Putamen (tissue), 1 donor: ENCODE results near the gene DEFB126.
"Not testable (repeated sequence)": the region's sequence is repeated elsewhere in the genome, so short reads cannot be mapped to it uniquely, and the experiment has no call there.

Experiments
- DNase-seq: peaks from one replicate; pipeline ENCODE4 v3.0.0-alpha.2; 2016; ENCODE audit warnings: low spot score

DEFB126 gene, protein sequence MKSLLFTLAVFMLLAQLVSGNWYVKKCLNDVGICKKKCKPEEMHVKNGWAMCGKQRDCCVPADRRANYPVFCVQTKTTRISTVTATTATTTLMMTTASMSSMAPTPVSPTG

DNA sequence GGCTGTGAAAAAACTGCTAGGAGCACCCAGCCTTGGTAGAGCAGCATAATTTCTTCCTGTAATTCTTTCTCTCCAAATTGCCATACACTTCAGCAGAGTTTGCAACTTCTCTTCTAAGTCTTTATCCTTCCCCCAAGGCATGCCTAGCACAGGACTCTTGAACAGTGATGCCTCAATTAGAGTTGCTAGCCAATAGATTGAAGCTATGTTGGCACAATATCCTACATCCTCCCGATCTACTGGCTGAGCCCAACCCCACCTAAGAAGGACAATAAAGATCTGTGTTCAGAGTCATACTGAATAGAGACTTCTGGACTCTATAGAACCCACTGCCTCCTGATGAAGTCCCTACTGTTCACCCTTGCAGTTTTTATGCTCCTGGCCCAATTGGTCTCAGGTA, at the start of gene DEFB126:
Gene DEFB126 (plus strand): TSS at position 301 of the 400 bp plus-strand sequence. CDS start 39 bp downstream, at position 340.
- DNase-seq: no peak

DNA sequence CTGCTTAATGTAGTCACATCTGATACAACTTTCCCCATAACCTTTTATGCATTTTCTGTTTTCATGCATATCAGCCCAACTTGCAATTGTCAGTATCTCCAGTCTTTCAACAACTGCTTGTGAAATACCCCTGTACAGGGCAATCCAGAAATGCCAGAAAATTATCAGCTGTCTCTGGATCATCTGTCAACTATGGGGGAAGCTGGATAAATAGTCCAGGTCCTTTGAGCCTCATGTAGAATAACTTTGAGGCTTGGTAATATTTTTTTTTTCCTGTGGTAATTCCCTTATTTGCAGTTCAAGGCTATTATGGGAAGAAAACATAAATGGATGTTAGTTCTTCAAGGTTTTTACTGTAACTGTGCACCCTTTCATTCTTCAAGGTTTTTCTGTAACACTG, 48.7 kb upstream of the DEFB126 start:
- DNase-seq: no peak

DNA sequence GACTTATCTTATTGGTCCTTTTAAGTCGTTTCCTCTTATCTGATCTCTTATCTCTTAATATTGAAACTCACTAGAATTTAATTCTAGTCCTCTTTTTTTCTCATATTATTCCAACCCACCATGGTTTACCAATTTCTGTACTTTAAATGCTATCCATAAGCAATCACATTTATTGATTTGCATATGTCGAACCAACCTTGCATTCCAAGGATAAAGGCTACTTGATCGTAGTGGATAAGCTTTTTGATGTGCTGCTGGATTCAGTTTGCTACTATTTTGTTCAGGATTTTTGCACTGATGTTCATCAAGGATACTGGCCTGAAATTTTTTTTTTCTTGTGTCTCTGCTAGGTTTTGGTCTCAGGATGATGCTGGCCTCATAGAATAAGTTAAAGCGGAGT, 47.2 kb upstream of the DEFB126 start:
- no peak for DNase-seq

DNA sequence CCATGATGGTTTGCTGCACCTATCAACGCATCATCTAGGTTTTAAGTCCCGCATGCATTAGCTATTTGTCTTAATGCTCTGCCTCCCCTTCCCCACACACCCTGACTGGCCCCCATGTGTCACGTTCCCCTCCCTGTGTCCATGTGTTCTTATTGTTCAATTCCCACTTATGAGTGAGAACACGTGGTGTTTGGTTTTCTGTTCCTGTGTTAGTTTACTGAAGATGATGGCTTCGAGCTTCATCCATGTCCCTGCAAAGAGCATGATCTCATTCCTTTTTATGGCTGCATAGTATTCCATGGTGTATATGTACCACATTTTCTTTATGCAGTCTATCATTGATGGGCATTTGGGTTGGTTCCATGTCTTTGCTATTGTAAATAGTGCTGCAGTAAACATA, 44.7 kb upstream of the DEFB126 start:
- DNase-seq: not testable (repeated sequence)

DNA sequence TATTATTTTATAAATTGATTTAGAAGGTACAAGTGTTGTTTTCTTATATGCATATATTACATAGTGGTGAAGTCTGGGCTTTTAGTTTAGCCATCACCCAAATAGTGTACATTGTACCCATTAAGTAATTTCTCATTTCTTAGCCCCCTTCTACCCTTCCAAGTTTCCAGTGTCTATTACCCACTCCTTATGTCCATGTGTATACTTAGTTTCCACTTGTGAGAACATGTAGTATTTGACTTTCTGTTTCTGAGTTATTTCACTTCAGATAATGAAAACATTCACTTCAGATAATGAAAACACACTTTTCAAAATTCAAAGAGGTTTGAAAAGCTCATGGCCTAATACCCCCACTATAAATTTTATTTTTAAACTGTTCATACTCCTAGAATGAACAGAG, 40.4 kb upstream of the DEFB126 start:
- no peak for DNase-seq

DNA sequence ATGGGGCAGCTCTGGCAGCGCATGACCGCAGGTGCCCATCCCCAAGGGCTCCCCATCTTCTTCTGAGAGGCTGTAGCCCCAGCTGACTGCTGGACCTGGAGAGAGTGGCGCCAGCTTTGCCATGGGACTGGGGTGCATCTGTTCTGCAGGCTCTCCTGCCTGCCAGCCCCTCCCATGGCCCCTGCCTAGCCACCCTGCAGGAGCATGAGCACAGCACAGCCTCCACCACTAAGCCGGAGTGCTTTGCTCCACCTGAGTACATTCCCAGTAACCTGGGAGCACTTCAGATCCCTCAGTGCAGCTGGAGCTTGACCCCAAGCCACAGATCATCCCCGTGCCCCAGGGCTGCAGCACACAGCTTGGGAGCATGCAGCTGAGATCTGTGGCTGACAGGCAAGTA, 38.9 kb upstream of the DEFB126 start:
- no peak for DNase-seq

DNA sequence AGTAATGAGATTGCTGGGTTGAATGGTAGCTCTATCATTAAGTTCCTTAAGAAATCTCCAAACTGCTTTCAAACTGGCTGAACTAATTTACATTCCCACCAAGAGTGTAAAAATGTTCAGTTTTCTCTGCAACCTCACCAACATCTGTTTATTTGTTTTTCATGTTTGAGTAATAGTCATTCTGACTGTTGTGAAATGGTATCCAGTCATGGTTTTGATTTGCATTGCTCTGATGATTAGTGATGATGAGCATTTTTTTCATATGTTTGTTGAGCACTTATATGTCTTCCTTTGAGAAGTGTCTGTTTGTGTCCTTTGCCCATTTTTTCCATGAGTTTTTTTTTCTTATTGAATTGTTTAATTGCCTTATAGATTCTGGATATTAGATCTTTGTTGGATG, 30.0 kb upstream of the DEFB126 start:
- no peak for DNase-seq

DNA sequence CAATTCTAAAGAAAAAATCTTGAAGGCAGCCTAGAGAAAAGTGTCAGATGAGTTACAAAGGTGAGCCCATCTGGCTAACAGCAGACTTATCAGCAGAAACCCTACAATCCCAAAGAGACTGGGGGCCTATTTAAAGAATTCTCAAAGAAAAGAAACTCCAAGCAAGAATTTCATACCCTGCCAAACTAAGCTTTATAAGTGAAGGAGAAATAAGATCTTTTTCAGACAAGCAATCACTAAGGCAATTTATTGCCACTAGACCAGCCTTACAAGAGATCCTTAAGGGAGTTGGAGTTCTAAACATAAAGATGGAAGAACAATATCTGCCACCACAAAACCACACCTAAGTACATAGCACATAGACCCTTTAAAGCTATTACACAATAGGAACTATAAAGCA, 24.9 kb upstream of the DEFB126 start:
- DNase-seq: no peak

DNA sequence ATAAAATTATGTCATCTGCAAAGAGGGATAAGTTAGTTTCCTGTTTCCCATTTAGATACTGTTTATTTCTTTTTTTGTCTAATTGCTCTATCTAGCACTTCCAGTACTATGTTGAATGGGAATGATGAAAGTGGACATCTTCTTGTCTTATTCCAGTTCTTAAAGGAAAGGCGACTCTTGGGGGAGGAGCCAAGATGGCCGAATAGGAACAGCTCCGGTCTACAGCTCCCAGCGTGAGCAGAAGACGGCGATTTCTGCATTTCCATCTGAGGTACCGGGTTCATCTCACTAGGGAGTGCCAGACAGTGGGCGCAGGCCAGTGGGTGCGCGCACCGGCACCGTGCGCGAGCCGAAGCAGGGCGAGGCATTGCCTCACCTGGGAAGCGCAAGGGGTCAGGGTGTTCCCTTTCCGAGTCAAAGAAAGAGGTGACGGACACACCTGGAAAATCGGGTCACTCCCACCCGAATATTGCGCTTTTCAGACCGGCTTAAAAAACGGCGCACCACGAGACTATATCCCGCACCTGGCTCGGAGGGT, 12.5 kb upstream of the DEFB126 start:
- not testable (repeated sequence) for DNase-seq

DNA sequence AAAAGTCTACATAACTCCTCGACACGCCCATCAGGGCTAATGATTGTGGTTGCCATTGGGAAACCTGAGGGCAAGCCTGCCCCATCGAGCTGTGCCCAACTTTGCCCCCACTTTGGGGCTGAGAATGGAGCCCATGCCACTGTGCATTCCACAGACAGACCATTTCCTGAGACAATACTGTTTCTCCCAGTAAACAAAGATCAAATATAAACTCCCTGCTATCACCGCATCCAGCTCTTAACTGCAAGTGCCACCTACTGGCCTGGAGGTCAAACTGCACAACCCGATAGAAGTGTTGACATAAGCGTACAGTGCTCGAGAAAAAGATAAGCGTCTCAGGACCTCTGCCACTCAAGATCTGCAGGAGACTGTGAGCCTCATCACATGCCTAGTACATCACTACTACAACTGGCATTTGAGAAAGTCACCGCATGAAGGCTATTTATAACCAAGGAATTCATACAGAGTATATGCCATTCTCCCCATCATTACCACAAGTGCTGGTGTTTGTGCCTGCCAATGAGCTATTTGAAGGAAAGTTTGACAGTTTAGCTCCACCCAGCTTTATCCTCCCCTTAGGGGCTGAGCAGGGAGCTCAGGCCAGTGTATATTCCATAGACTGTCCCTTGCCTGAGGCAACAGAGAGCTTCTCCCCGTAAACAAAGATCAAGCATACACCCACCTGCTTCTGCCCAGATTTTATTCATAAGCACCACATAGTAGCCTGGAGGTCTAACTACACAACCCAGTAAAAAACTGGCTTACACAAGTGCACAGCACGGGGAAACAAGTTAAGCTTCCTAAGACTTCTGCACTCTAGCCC, 4.5 kb upstream of the DEFB126 start:
- no peak for DNase-seq

DNA sequence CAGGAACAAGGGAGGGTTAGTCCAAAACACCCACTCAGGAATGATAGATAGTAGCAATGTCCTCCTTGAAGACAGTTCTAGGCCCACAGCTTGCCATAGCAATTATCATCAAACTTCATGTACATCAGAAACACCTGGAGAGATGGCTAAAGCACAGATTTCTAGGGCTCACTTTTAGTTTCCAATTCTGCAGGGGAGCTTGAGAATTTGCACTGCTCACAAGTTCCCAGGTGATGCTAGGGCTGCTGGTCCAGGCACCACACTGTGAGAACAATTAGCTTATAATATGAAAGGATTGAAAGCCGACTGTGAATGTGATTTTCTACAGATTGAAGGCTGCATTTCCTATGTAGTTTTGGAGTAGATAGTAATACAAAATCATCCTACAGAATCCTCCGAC, 3.5 kb downstream of the DEFB126 start:
- DNase-seq: no peak

DNA sequence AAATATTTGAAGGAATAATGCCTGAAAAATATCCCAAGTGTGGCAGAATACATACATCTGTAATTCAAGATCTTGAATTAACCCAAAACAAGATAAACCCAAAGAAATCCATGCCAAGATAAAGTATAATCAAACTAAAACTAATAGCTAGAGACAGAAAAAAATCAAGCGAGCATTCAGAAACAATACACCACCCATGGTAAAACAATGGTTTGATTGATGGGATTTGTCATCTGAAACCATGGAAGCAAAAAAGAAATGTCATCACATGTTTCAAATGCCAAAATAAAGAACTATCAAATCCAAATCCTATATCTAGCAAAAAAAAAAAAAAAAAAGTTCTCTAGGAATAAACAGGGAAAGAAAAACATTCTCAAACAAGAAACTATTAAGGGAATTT, 9.7 kb downstream of the DEFB126 start:
- no peak for DNase-seq

DNA sequence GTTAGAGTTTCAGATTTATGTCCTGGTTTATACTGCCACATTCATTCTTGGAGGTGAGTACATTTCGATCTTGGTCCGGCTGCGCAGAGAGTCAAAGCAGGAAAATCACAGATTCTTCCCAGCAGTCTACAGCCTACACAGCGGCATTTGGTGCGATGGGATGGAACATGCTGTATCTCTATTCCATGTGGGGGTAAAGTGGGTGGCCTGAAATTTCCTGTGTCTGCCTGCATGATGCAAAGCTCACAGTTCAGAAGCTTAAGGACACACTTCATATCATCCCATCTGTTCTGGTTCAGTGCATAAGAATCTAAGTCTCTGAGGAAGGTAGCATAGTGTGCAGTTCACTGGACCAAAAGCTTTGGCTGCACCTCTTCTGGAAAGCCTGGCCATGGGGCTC, 14.8 kb downstream of the DEFB126 start, which contains the start of gene DEFB127:
Gene DEFB127 (plus strand): TSS at position 301 of the 400 bp plus-strand sequence. CDS start 91 bp downstream, at position 392.
- DNase-seq: no peak

DNA sequence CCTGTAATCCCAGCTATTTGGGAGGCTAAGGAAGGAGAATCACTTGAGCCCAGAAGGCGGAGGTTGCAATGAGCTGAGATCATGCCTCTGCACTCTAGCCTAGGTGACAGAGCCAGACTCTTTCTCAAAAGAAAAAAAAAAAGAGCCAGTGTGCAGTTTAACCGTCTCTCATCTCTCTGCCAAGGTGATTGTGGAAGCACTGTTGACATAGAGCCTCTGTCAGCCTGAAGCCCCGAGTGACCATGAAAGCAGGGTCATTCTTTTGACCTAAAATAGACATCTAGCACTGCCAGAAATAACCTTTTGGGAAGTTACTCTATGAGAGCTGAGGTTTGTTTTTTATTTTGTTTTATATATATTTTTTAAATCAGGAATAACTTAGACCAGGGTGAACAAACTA, 22.2 kb downstream of the DEFB126 start:
- no peak for DNase-seq

DNA sequence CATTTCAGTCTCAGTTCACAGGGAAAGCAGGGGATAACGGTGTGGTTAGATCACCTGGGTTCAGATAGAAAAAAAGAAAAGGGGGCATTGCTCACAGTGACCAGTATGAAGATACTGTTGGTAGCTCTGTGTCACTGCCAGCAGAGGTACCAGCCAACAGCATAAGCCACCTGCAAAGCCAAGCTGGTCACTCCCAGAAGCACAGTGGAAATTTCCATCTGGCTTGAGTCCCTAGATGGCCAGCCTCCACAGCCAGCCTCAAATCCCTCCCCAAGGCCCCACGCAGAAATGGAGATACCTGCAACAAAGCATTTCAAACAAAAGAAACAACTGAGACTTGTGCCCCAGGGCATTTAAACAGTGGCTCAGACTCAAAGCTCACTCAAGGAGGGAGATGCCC, 26.5 kb downstream of the DEFB126 start:
- DNase-seq: no peak

DNA sequence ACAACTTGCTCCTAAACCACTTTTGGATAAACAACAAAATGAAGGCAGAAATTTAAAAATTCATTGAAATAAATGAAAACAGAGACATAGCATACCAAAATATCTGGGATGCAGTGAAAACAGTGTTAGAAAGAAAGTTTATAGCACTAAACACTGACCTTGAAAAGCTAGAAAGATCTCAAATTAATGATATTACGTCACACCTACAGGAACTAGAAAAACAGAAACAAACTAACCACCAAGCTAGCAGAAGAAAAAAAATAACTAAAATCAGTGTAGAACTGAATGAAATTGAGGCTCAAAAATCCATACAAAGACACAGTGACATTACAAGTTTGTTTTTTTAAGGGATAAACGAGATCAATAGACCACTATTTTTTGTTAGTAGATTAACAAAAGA, 41.9 kb downstream of the DEFB126 start:
- no peak for DNase-seq

DNA sequence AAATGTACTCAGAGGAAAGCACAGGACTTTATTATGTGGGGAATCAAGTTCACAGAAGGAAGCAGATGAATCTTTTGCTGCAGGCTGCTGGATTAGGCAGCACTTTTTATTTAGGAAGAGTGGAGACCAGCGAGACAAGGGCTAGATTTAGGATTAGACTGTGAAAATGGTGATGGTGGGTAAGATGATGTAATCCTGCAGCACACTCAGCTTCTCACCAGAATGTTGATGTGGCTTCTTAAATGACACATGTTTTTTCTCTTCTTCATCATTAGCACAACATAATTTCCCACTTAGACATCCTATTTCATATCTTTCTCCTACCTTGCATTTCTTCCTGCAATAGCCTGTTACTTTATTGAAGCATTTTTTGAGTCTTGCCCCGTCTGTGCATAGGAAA, 45.3 kb downstream of the DEFB126 start:
- DNase-seq: no peak

DNA sequence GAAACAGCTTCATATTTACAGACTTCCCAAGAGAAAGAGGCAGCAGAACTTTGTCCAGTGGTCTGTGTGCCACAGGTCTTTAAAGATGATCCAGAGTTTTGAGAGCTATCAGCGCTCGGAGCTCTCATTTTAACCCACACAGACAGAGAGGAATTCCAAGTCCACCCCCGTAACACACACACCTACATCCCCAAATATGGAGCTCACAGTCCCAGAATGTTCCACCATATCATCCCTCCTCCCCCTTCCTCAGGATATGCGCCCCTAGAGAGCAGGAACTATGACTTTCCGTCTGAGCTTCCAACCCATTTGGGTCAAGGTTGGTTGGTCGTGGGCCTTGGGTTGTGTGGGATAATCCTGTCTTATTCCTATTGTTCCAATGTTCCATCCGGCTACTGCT, 47.2 kb downstream of the DEFB126 start, which contains the start of gene DEFB128:
Gene DEFB128 (minus strand): TSS at position 101 of the 400 bp plus-strand sequence. CDS start 88 bp downstream, at position 13.
- no peak for DNase-seq
